HG03196 (cell line): ENCODE measurements around the gene POM121L2.

Source experiments
- ATAC-seq: cut with Tn5 transposase; IDR thresholded peaks from one replicate; pipeline ENCODE4 v1.9.1; 2021; ENCODE audit not compliant: unreplicated experiment

Gene POM121L2

DNA sequence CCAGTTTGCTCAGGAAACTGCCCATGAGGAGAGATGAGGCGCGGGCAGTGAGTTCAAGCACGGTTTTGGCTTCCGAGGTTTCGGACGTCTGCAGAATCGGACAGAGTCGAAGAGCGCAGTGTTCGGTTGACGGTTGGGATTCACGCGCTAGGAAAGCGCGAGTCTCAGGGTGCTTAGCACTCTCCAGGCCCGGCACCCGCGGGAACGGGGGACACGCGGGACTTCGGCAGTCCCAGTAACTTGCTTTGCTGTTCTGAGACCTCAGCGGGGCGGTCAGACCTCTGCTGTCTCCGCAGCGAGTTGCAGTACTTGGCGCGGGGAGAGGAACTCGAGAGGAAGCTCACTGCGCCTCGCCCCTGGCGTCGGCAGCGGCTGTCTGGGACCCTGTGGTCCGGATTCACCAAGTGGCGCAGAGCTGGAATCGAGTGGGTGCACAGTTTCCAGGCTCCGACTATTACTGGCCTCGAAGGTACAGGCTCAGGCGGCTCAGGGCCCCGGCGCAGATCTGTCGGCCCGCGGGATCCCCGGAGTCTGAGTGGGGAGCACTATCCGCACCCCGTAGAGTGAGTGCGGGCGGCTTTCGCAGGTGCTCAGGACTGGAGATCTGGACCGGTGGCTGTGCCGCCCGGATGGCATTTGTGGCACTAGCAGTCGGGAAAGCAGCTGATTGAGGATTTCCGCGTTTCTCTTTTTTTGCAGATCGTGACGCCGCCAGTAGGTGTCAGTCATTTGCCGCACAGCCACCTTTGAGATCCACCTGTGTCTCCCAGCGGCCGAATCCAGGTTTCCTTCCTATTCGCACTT lies at the start of gene POM121L2:
Gene POM121L2 (minus strand): TSS at position 128 of the 804 bp plus-strand sequence. CDS start 103 bp downstream, at position 25.
- ATAC-seq, result no peak

DNA sequence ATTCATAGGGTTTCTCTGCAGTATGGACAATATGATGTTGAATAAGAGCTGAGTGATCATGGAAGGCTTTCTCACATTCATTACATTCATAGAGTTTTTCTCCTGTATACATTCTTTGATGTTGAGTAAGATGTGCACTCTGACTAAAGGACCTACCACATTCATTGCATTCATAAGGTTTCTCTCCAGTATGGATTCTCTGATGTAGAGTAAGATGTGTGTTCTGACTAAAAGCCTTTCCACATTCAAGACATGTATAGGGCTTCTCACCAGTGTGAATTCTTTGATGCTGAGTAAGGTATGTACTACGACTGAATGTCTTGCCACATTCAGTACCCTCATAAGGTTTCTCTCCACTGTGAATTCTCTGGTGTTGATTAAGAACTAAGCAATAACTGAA lies 47.2 kb upstream of the POM121L2 start:
- no peak for ATAC-seq

DNA sequence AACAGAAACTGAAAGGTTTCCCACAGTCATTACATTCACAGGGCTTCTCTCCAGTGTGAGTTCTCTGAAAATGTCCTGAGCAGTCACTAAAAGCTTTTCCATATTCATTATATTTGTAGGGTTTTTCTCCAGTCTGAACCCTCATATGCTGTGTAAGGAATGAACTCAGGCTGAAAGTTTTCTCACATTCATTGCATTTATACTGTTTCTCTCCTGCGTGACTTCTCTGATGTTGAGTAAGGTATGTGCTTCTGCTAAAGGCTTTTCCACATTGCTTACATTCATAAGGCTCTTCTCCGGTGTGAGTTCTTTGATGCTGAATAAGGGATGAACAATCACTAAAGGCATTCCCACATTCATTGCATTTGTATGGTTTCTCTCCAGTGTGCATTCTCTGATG lies 46.7 kb upstream of the POM121L2 start:
- ATAC-seq, result no peak

DNA sequence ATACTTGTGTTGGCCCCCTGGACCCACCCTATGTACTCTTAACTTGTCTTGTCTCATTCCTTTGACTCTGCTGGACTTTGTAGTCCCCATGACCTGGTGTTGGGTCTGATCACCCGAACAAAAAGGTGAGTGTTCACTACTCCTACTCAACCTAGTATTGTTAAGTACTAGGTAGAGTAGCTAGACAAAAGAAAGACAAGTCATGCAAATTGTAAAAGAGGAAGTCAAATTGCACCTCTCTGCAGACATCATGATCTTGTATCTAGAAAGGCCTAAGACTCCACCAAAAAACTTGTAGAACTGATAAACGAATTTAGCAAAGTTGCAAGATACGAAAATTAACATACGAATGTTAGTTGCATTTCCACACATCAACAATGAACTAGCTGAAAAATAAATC lies 40.8 kb upstream of the POM121L2 start:
- ATAC-seq, result no peak

DNA sequence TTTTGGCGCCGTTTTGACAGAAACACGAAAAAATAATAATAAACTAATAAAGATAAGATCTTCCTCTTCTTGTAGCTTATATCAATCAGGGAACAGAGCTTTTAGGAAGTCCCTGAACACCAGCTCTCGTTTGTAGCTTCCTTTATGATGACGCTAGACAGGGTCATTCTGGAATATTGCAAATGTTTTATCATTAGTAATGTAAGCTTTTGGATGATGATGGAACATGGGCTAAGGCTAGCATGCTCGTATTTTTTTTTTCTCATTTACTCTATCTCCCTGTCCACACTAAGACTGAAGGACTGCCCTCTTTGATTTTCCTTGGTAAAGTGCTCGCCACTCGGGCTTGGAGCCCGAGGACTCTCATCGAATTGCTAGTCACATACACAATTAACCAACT lies 22.1 kb upstream of the POM121L2 start:
- no peak for ATAC-seq

DNA sequence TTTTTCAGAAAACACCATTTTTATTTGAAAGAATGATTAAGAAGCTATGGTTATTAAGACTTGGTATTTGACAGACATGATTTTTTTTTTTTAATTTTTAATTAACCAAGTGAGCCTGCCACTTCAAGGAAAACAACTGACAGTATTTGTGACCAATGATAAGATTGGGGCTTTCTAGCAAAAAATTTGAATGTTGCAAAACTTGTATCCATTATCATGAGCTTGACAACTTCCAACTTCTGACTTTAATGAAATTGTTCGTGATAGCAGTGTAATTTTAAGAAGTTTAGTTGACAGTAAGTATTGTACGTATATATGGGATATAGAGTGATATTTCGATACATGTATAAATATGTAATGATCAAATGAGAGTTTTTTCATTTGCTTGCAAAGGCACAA lies 21.6 kb upstream of the POM121L2 start:
- ATAC-seq, result no peak

DNA sequence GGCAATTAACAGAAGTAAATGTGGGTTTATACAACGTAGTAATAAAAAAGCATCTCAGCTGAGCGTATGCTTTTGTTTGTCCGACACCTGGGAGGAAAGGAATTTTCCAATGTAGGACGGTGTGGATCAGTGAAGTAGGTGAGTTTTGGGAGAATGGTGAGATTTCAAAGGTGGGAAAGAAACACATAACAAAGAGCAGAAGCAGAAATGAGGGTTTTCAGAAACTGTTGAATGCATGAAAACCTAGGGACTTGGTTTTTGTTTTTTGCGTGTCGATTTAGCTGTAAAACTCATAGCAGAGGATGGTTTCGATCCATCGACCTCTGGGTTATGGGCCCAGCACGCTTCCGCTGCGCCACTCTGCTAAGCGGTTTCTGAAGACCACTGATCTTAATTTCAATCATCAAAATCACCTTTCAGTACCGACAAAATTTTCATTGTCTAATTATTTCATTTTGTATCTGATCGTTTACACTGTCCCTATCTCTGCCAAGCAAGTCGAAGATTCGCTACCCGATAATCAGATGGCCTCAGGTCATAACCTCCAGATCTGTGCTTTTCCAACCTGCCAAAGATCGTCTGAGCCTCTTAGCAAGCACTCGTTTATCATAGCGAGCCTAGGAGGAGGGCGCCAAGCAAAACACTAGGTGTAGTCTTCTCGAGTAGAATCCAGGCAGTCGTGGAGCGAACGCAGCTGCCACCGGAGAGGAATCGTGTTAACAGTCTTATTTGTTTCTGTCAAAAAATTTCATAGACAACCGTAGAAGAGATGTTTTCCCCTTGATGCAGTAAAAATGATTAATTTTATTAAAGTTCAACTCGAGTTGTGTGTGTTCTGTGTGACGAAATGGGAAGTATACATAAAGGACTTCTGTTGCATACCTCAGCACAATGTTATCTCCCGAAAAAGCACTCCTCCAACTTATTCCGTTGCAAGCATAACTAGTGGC lies 20.9 kb upstream of the POM121L2 start:
- no peak for ATAC-seq

DNA sequence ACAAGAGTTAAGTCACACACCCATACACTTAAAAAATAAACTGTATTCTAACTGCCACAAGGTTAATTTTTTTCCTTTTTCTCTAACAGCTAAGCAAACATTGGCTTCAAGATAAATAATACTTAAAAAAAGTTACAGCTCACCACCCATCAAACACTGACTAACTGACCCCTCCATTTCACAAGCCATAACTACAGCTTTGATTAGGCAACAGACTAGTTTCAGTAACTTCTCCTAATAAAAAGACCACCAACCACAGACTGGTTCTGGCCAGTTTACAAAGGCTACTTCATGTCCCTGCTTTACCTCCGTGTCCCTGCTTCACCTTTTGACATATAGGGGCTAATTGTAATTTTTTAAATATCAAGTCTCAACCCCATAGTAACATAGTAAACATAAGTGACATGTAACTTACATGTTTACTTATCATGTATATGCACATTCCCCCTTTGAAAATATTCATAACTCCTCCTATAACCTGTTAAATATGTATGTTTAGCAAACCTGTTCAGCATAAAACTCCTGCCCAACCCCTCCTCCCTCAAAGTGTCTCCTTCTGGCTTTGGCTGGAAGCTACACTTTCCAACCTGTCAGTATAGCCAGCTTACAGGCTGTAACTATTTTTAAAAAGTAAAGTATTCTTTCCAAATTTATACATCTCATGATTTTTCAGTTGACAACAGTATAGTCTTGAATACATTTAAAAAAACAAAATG lies 15.1 kb upstream of the POM121L2 start:
- ATAC-seq, result no peak

DNA sequence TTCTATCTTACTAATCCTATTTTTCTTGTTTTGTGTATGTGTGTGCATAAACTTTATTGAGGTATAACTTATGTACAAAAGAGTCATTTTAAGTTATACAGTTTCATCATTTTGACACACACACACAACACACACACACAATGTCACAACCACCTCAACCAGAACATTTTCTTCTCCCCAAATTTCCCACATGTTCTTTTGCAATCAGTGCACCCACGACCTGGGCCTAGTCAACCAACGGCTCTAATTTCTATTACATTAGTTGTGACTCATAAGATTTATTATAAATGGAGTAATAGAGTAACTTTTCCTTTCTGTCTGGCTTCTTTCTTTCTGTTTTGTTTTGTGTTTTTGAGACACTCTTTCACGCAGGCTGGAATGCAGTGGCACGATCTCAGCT lies 9.8 kb upstream of the POM121L2 start:
- no peak for ATAC-seq

DNA sequence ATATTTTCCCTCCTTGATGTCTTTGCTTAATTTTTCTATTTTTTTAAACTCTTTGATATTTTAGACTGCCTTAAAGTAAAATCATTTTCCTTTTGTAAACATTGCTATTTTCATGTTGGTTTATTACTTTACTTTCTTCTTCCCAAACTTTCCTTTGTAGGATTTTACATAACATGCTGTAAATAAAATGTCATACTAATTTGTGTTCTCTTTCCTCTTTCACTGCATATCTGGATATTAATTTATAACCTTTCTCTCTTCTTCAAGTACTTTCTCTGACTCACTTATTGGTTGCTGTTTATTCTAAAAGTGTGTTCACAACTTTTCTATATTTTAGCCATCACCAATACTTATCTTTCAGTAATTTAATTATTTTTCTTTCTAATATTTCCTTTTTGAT lies 9.3 kb upstream of the POM121L2 start:
- ATAC-seq, result no peak

DNA sequence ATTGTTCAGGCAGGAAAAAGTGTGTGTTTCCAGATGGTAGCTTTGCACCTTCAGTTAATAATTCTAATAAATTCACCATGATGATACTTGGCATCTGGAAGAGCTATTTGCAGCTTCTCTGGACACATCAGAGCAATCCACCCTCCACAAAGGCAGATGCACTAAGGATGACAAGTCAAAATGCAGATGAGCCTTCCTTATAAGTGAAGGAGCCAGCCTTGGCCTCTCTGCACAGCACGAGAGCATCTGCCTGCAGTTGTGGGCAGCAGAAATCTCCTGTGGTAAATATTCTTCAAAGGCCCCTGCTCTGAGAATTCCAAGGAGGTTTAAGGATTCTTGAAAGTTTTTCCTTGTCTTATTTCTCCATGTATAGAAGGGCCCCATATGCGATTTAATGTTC lies 6.9 kb upstream of the POM121L2 start:
- no peak for ATAC-seq

DNA sequence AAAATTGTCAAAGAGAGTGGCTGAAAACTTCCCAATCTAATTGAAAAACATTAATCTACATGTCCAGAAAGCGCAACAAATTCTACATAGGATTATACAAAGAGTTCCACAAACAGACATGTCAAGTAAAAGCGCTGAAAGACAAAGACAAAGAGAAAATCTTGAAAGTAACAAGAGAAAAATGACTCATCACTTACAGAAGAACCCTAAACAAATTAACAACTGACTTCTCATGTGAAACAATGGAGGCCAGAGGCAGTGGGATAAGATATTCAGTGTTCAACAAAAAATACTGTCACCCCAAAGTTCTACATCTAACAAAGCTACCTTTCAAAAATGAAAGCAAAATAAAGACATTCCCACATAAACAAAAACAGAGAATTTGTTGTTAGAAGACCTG lies 2.0 kb upstream of the POM121L2 start:
- ATAC-seq, result no peak

DNA sequence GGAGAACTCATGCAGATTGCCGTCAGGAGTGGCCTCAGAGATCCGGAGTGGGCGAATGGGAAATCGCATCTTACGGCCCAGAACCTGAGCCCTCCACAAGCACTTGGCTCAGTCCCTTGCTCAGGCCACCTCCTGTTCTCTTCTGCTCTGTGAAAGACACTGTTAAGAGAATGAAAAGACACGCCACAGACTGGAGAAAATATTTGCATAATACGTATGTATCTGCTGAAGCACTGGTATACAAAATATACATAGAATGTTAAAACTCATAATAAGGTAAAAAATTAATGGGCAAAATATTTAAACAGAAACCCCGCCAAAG lies 838 bp upstream of the POM121L2 start:
- no peak for ATAC-seq

DNA sequence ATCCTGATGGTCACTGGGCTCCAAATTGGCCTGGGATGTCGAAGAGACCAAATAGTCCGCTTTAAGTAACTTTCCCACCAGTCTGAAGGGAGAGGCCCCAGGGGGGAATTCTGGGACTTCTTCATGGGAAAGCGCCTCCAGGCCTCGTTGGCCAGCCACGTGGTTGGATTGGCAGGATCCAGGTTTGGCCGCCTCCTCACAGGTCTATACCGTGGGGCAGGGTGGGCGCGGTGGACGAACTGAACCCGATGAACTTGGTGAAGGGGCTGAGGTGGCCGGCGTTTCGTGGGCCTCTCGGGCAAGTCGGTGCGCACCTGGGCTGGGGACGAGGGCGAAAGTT lies 297 bp downstream of the POM121L2 start:
- ATAC-seq, result no peak

DNA sequence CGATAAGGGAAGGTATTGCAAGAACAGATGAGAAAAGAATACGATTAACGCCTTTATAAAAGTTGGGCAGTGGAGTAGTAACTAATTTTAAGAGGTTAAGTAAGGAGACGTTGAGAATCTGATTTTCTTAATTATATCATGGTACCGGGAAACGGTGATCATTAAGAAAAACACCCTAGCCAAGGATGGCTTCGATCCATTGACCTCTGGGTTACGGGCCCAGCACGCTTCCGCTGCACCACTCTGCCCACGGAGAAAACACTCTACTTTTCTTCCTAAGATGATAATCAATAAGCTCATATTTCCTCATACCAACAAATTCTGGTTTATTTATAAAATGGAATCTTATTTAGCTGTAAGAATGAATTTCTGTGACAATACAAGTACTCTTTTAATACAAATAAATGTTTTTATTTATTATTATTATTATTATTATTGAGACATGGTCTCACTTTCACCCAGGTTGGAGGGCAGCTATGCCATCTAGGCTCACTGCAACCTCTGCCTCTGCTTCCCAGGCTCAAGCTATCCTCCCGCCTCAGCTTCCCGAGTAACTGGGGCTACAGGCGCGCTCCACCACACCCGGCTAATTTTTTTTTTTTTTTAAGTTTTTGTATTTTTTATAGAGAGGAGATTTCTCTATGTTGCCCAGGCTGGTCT lies 8.3 kb downstream of the POM121L2 start:
- ATAC-seq, result no peak

DNA sequence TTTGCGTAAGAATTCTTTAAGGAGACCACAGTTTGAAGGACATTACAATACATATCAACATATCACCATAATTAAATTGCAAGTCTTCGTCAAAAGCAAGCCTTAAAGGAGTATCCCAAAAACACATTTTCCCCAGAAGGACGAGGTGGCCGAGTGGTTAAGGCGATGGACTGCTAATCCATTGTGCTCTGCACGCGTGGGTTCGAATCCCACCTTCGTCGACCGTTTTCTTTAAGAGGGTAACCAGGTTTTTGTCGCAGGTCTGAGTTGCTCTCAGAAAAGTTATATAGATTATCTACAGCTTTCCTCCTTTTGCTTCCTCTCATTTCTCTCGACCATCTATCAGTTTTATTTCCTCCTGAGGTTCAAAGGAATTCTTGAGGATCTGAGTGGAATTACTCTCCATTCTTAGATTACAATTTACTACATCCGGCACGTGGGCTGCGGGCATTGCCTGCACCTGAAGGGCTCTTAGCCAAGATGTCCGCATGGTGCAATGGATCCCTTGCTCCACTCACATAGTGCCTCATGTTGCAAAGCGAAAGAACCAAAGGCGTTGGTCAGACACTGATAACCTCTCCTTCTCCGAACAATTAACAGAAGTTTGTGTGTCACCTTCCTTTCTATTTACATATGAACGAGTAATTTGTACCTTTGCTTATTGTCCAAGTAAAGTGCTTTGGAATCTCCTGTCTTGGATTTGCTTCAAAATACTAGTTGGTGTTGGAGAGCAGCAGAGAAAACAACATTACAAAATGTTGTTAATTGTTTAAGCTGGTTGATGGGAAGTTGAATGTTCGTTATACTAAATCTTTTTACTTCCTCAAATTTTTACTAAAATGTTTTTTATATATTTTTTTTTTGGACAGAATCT lies 14.0 kb downstream of the POM121L2 start:
- no peak for ATAC-seq

DNA sequence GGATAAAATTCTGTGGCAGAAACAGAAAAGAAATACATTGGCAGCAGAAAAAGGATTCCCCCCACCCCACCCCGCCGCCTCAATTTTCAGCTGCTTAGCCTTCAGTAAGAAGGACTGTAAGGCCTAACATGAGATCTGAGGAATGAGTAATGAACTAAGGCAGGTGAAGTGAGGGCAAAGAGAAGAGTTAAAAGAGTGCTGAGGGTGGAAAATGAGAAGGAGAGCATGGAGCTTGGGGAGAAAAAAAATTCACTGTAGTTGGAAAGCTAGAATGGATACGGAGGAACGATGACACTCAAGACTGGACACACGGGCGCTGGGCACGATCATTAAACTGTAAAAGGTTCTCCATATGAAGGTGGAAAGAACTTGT lies 14.6 kb downstream of the POM121L2 start:
- no peak for ATAC-seq

DNA sequence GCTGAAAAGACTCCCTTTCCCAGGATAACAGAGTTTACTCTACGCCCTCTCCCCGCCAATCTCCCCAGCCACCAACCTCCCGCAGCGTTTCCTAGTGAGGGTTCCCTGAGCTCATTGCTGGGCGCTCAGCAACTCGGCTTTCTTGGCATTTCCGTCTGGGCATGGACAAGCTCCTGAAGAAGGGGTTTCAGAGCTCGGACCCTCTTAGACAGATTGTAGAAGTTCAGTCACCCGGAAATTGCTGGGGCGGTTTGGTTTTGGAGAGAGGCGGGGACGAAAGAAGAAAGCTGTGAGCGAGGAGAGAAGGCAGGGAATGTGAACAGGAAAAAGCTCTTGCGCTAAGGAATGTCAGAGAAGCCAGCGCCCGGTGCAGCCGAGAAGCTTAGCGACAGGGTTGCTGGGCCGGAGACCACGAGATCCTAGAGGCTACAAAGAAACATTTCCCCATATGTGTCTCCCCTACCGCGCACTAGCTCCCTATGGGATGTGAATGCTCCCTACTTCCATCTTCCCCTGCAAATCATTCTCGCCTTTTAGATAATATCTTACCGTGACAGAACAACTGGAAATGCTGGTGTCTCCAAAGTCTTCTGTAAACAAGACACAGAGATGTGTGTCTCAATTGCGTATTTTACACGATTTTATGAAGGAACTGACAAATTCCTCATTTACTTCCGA lies 15.8 kb downstream of the POM121L2 start:
- no peak for ATAC-seq

DNA sequence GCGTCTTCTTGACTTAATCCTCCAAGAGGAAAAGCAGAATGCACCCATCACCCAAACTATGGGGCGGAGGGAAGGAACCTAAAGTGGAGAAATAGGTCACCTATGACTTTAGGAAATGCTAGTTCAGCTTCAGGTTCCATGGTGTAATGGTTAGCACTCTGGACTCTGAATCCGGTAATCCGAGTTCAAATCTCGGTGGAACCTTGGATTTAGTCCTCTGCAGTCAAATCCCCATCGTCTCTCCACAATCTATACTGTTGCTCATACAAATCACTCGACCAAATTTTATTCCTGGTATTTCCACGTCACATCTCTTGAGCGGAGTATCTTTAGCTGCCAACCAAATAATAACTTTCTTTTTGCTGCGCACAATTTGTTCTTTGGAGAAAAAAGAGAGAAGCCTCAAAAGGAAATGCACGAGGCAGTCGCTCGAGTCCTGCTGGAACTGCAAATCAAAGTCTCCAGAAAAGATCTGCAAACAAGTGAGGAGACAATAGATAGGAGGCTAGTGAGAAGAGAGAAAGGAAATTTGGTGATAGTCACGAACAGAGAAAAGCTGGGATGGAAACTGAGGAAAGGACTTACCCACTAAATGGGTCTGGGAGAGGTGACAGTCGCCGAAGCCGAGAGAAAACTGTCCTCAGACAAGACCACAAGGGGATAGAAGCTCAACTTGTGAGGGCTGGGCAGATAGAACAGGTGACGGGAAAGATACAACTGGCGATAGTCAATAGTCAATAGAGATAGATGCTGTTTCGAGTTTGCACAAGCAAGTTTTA lies 16.6 kb downstream of the POM121L2 start:
- ATAC-seq, result no peak
